ENCODE measurements around the gene OSBPL9.
"Not testable (repeated sequence)": the region's sequence is repeated elsewhere in the genome, so short reads cannot be mapped to it uniquely, and the experiment has no call there.

OSBPL9 gene

DNA sequence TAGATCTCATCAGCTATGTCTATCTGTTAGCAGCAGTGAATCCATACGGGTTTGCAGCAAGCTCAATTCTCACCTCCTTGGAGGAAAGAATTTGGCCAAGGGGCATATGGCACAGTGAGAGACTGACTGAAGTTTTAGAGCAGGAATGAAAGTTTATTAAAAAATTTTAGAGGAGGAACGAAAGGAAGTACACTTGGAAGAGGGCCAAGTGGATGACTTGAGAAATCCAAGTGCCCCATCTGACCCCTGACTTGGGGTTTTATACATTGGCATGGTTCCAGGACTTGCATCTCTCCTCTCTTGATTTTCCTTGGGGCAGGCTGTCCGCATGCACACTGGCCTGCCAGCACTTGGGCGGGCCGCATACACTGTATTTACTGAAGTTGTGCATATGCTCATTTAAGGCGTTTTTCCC, 9.2 kb upstream of the OSBPL9 start:
- no peak for DNase-seq (ENCODE audit: low read depth)

DNA sequence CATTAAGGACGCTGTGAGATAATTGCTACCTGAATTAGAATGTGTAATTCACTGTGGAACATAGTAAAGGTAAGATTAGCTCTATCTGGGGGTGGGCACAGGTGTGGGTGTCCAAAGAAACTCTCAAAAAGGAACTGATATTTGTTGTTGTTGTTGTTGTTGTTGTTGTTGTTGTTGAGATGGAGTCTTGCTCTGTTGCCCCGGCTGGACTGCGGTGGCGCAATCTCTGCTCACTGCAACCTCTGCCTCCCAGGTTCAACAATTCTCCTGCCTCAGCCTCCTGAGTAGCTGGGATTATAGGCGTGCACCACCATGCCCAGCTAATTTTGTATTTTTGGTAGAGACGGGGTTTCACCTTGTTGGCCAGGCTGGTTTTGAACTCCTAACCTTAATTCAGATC, 6.8 kb upstream of the OSBPL9 start:
- DNase-seq (ENCODE audit: low read depth) = not testable (repeated sequence)

DNA sequence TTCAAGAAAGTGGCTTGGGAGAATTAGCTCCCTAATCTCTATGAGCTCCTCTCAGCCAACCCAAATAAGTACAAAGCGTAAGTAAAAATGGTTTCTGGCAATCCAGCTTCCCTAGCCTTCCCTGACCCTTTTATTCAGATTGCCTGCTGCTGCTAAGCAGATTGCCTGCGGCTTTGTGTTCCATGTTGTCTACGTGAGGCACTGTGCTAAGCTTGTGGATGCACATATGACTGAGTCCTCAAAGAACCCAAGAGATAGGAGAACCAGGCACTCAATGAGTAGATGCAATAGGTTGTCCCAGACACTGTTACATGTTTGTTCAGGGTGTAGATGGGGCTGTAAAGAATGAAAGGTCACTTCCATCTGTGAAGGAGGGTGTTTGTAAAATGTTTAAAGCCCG, 6.3 kb upstream of the OSBPL9 start:
- DNase-seq (ENCODE audit: low read depth) = no peak

DNA sequence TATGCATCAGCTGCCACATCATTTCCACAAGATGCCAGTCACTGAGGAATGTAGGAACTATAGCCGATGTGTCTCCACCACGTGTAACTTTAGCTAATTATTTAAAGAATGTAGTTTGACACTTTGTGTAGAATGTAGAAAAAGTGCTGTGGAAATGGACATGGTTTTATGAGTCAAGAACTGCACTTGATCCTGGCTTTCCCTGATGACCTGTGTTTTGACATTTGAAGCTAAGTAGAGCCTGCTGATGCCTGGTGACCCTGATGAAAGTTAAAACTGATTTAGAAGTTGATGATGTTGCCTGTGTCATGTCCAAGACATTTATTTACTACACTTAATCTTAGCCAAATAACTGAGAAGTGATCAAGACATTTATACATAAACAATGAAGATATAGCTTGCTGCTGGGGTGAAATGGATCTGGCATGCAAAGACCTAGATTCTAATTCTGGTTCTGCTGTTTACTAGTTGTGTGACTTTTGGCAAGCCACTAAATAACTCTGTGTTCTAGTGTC, 4.4 kb upstream of the OSBPL9 start:
- DNase-seq (ENCODE audit: low read depth) = peak; percentile 41

DNA sequence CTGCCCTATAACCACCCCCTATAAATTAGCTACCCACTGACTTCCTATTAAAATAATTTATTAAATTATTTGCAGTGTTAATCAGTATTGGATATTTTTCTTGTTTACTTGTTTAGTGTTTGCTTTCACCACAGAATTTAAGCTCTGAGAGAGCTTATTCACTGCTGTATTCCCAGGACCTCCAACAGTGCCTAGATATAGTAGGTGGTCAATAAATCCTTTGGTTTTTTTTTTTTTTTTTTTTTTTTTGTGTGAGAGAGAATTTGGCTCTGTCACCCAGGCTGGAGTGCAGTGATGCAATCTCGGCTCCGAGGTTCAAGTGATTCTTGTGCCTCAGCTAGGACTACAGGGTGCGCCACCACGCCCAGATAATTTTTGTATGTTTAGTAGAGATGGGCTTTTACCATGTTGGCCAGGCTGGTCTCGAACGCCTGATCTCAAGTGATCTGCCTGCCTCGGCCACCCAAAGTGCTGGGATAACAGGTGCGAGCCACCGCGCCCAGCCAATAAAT, 1.1 kb upstream of the OSBPL9 start:
- DNase-seq (ENCODE audit: low read depth) = no peak

DNA sequence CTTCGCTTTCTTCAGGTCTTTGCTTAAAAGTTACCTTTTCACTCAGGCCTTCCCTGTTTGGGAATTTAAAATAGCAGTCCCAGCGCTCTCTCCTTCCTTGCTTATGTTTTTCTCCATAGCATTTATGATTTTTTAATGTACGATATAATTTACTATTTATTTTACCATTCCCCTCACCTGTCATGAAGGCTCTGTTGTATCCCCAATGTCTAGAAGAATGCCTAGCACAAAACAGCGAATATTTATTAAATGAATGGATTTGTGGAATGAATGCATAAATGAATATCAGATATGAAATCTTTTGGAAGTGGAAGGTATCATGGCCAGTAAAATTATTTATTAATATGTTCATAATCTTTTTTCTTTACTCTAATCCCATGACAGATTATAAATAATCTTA, 402 bp upstream of the OSBPL9 start:
- no peak for DNase-seq (ENCODE audit: low read depth)

DNA sequence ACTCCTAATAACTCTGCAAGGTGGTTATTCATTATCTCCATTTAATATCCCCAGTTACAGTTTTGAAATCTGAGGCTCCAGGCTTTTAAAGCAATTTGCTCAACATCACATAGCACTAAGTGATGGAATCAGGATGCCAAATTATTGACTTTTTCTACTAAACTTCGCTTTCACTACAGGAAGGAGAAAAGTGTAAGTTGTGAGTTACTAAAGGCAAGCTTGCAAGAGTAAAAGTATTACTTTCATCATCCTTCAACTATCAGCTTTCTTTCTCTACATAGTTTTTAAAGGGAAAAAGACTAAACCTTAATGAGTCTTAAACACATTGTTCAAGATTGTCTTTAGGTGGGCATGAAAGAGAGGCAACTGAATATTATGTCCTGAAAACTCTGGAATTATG, 1.8 kb downstream of the OSBPL9 start:
- no peak for DNase-seq (ENCODE audit: low read depth)

DNA sequence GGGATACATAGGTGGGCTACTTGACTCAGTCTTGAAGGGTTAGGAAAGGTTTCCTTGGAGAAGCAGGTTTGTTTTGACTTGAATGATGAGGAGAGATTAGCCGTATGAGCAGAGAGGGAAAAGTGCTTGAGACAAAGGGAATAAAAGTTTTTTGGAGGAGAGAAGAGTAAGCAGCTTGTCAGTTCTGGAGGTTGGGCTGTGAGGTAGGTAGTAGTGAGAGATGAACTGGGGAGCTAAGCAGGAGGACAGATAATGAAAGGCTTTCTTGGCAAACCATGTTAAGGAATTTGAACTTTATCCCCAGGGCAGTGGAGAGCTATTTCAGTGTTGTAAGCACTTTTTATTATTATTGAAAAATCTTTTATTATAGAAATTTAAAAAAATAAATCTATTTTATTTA, 3.6 kb downstream of the OSBPL9 start:
- DNase-seq (ENCODE audit: low read depth) = no peak

DNA sequence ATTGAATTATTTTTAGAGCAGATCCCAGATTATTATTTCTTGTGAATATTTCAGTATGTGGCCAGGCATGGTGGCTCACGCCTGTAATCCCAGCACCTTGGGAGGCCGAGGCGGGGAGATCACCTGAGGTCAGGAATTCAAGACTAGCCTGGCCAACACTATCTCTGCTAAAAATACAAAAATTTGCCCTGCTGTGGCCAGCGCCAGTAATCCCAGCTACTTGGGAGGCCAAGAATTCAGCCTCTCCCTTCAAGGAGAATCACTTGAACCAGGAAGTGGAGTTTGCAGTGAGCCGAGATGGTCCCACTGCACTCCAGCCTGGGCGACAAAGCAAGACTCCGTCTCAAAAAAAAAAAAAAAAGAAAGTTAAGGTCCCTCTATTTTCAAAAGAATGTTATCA, 4.3 kb downstream of the OSBPL9 start:
- no peak for DNase-seq (ENCODE audit: low read depth)

DNA sequence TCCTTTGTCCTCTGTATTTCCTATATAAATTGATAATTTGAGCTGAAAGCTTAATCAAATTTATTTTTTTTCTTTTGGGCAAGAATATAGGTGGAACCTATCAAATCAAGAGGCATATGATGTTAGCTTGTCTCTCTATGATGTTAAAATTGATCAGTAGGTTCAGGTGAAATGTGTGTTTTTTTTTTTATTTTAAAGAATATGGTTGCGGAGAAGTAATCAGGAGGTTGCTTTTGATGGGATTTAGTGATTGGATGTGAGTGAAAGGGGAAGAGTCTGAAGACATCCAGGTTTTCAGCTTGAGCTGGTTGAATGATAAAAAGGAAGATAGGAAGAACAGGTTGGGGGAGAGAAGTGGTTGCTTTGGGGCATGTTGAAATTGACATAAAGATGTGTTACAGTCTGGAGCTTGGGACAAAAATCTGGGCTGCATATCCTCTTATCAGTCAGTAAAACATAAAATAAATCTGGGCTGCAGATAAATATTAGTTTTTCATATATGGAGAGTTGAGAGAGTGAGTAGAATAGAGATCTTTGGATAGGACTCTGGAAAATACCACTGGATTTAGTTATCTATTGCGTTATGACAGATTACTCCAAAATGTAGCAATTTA, 5.1 kb downstream of the OSBPL9 start:
- DNase-seq (ENCODE audit: low read depth) = no peak

DNA sequence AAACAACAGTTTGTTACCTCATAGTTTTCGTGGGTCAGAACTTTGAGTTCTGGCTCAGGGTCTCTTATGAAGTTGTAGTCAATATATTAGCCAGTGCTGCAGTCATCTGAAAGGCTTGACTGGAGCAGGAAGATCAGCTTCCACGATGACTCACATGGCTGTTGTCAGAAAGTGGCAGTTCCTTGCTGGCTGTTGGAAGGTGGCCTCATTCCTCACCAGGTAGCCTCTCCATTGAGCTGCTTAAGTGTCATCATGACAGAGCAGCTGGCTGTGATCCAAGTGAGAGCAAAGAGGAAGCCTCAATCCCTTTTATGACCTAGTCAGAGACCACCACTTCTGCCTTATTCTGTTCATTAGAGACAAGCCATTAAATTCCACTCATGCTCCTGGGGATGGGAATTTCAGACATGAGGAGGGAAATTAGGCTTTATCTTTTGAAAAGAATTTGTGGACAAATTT, 5.6 kb downstream of the OSBPL9 start:
- DNase-seq (ENCODE audit: low read depth) = peak; percentile 68

DNA sequence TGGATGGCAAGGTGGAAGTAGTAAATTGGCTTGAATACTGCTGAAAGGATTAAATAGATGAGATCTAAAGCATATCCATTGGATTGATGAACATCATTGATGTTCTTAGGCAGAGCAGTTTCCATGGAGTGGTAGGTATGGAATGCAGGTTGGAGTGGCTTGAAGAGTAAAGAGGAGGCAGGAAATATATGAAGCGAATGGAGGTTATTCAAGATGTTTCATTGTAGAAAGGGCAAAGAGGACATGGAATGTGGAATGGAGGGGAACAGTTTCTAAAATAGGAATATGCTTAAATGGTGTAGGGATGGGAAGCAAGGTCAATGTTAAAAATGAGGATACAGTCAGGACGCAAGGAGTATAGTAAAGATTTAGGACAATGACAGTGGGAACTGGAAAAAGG, 6.1 kb downstream of the OSBPL9 start:
- DNase-seq (ENCODE audit: low read depth) = no peak

DNA sequence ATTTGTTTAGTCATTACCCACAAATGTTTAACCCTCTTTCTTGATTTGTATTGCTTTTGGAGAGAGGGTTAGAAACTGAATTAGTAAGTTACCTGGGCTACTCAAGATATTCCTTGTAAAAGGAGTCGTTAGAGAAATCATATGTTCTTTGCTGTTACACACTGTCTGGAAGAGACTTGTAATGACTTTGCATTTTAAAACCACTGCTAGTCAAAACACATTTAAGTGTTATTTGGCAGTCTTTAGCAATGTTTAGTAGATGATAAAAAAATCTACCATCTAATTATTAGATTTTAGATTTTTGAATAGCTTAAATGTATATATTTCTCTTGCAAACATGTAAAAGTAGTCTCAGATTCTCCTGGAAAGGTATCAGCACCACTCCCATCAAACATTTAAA, 6.6 kb downstream of the OSBPL9 start:
- DNase-seq (ENCODE audit: low read depth) = no peak

DNA sequence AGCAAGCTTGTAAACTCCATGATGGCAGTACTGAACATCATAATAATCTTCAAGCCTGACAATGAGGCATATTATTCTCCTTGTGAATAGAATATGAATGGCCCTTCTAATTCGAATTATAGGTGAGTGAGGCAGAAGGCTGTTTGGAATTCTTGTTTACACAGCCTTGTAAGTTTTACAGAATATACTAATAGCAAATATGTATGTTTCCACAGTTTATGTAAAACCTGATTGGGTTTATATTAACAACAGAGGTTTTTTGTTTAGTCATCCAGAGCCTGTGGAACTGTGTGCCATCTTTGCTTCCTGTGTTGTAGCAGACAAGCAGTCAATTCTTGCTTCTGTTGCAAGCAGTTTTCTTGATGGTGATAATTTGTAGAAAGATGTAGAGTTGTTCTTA, 8.0 kb downstream of the OSBPL9 start:
- DNase-seq (ENCODE audit: low read depth) = peak; percentile 13

DNA sequence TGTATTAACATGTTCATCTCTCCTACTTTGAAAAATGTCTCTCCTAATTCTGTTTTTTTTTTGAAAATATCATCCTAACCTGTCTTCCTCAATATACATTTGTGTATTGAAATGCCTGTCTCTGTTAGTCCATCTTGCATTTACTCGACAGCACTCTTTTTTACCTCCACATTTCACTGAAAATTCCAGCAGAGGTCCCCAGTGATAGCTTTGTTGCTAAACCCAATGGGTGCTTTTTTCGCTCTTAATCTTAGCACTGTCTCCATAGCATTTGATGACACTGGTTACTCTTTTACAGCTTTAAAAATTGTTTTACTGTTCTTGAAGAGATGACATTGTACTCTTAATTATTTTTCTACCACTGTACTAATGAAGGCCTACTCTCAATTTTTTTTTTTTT, 10.8 kb downstream of the OSBPL9 start:
- peak; percentile 29 for DNase-seq (ENCODE audit: low read depth)

DNA sequence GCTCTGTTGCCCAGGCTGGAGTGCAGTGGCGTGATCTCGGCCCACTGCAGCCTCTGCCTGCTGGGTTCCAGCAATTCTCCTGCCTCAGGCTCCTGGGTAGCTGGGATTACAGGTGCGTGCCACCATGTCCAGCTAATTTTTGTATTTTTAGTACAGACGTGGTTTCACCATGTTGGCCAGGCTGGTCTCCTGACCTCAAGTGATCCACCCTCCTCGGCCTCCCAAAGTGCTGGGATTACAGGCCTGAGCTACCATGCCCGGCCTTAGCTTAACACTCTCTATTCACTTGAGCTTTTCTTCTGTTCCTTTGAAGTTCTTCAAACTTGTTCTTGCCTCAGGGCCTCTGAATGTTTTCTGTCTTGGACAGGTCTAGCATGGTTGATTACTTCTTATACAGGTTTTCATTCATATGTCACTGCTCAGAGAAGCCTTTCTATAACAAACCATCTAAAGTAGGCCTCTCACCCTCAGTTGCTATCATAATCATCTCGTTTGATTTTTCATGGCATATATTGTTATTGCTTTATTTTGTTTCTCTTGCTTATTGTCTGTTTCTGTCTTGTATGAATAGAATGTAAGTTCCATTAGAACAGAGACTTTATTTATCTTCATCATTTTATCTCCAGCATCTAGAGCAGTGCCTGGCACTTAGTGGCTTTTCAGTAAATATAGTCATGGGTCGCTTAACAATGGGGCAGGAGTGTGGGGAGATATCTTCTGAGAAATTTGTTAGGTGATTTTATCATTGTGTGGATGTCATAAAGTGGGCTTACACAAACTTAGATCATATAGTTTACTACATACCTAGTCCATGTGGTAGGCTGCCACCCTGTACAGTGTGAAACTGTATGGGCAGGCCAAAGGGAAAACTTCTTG, 12.1 kb downstream of the OSBPL9 start:
- DNase-seq (ENCODE audit: low read depth) = no peak

DNA sequence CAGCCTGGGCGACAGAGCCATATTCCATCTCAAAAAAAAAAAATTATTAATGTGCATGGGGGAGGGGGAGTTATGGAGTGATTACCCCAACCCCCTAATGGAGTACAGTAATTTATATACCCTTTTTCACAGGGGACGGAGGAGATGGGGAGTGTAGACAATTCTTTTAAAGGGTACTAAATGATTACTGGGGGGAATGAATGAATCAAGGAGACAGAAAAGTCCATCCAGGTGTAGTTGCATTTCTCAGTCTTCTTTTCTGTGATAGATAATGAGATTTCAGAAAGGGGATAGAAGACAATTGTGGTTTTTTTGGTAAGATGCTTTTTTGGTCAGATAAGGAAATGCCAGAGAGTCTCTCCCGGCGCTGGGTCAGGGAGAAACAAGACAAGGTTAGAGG, 13.0 kb downstream of the OSBPL9 start:
- no peak for DNase-seq (ENCODE audit: low read depth)

DNA sequence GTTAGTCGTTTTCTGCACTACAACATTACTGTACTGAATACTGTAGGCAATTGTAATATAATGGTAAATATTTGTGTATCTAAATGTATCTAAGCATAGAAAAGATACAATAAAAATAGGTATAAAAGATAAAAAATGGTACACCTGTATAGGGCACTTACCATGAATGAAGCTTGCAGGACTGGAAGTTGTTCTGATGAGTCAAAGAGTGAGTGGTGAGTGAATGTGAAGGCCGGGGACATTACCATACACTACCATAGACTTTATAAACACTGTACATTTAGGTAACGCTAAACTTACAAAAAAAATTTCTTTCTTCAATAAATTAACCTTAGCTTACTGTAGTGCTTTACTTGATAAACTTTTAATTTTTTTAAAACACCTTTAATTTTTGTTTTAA, 13.5 kb downstream of the OSBPL9 start:
- no peak for DNase-seq (ENCODE audit: low read depth)

DNA sequence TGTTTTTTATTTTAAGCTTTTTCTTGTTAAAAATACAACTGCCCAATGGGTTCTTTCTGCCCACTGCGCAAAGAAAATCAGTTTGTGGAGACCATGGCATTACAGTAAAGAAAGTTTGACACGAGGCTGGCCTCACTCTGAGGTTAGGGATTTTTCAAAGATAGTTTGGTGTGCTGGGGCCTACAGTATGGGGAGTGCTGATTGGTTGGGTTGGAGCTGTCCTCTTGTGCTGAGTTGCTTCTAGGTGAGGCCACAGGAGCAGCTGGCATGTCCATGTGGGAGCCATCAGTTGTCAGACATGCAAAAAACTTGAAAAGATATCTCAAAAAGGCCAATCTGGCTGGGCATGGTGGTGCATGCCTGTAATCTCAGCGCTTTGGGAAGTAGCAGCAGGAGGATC, 14.0 kb downstream of the OSBPL9 start:
- DNase-seq (ENCODE audit: low read depth) = no peak

DNA sequence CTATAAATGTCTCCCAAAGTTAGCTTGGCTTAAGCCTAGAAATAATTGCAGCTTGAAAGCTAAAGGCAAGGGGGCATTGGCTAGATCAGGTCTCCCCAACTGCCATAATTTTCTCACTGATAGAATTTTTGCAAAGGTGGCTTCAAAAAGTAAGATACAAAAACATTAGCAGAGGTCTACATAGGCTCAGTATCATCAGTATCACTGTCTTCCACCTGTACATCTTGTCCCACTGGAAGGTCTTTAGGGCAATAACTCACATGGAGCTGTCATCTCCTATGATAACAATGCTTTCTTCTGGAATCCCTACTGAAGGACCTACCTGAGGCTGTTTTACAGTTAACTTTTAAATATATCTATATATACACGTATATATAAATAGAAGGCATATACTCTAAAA, 14.9 kb downstream of the OSBPL9 start:
- DNase-seq (ENCODE audit: low read depth) = no peak

DNA sequence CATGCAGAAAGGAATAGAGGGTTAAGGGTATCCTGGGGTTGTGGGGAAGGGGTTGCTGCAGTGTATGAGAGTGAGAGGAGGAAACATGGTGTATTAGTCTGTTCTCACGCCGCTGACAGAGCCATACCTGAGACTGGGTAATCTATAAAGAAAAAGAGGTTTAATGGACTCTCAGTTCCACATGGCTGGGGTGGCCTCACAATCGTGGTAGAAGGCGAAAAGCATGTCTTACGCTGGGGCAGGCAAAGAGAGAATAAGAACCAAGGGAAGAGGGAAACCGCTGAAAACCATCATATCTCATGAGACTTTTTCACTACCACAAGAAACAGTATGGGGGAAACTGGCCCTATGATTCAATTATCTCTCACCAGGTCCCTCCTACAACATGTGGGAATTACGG, 17.7 kb downstream of the OSBPL9 start:
- DNase-seq (ENCODE audit: low read depth) = no peak

DNA sequence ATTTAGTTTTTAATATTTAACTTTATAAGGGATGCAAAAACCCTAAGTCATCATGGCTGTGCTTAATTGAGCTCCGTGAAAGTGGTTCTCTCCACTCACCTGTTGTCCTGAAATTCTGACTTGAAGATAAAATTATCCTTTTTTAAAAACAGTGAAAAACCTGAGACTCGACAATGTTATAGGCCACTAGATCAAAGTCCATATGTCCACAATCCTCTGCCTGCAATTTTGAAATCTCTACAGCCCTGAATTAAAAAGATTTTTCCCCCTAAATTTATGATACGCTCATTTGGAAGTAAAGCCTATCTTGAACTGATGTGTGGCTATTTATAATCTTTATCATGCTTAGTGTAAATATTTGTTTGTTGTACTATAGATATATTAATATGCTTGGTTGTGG, 18.7 kb downstream of the OSBPL9 start:
- DNase-seq (ENCODE audit: low read depth) = no peak

DNA sequence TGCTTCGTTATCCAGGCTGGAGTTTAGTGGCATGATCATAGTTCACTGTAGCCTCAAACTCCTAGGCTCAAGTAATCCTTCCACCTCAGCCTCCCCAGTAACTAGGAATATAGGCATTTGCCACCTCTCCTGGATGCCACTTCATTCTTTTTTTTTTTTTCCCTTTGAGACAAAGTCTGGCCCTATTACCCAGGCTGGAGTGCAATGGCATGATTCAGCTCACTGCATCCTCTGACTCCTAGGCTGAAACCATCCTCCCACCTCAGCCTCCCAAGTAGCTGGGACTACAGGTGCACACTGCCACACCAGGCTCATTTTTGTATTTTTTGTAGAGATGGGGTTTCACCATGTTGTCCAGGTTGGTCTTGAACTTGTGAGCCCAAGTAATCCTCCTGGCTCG, 19.3 kb downstream of the OSBPL9 start:
- no peak for DNase-seq (ENCODE audit: low read depth)
